ENCODE results near the gene EPHB3. TPM values are rescaled to one million over a fixed set of nuclear protein-coding genes. Genes with fewer than 3 reads are reported as not detected.

Gene EPHB3
- total and polyA plus RNA-seq, 5 donors from 2014 or later = not detected

- H3K4me3 ChIP-seq (ENCODE audit: low read depth, low read length) = no peak overlapping the region
- H3K9me3 ChIP-seq (ENCODE audit: control insufficient read depth in 2 of 2, low read length in 2 of 2) = no peaks in the 10 kb centered on the region
- Mint-ChIP-seq H3K4me1 (peaks cover 0 to 7% (median 3%) of the 10 kb centered on the region in 4 donors), H3K36me3 (no peaks in the 10 kb centered on the region), H3K27ac (no peak overlapping the region), H3K4me3 (no peak overlapping the region), H3K27me3 (peaks cover 17% of the 10 kb centered on the region), H3K9me3 (peaks cover 0 to 2% (median 0%) of the 10 kb centered on the region in 7 donors)
- peaks cover 7% of the 10 kb centered on the region for H3K27me3 ChIP-seq (ENCODE audit: control insufficient read depth, insufficient read depth, low read length)
- ATAC-seq (ENCODE audit: low read depth in 2 of 2) (no peak), DNase-seq (no peak)
- H3K4me1 ChIP-seq (ENCODE audit: control insufficient read depth, insufficient read depth, low read length, poor library complexity, severe bottlenecking) = no peaks in the 10 kb centered on the region
- H3K27ac ChIP-seq (ENCODE audit: insufficient read depth, low read length, poor library complexity, severe bottlenecking) = no peak overlapping the region
- no peaks in the 10 kb centered on the region for H3K36me3 ChIP-seq (ENCODE audit: control insufficient read depth, insufficient read depth, low read length)
Measured at GRCh38 chr3:184586851-184587250, 25.3 kb downstream of the EPHB3 start.

DNA sequence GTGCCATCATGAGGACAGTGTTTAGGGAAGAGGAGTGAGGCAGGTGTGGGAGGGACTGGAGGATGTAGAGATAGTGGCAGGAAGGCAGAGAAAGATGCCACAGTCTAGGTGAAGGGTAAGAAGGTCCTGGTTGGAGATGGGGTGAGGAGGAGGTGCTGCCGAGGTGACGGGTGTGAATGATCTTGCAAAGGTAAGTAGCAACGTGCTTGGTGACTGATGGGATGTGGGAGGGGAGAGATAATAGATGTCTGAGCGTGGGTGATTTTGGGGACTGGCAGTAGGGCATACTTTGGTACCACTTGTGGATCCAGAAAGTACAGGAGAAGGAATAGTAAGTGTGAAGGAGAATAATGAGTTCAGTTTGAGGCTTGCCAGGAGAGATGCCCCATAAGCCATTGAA, 27.2 kb downstream of the EPHB3 start:
- no peak for ATAC-seq (ENCODE audit: low read depth in 2 of 2)
- H3K36me3 Mint-ChIP-seq = no peaks in the 10 kb centered on the region
- H3K27ac ChIP-seq (ENCODE audit: insufficient read depth, low read length, poor library complexity, severe bottlenecking) = no peak overlapping the region

DNA sequence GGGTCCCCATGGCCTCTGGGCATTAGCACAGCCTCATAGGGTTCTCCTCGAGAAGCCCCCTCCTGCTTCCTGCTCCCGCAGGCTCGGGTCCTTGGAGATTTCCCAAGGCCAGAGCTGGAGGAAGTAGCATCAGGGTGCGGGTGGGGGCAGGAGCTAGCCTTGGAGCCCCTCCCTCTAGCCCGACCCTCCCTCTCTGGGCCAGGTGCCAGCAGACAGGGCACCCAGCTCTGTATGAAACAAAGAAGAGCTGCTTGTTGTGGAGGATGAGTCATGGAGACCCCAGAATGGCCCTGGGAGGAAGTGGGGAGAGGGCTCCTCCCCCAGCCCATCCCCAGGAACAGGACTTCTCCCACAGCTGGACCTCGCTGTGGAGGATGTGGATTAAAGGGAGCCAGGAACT, 29.2 kb downstream of the EPHB3 start:
- Mint-ChIP-seq H3K36me3 (no peaks in the 10 kb centered on the region), H3K27me3 (peaks cover 7% of the 10 kb centered on the region), H3K4me1 (no peaks in the 10 kb centered on the region), H3K4me3 (no peak overlapping the region), H3K9me3 (no peaks in the 10 kb centered on the region), H3K27ac (no peak overlapping the region)
- Histone ChIP-seq H3K27ac (ENCODE audit: insufficient read depth, low read length, poor library complexity, severe bottlenecking) (no peak overlapping the region), H3K4me3 (ENCODE audit: low read depth, low read length) (no peak overlapping the region), H3K27me3 (ENCODE audit: control insufficient read depth, insufficient read depth, low read length) (peaks cover 7% of the 10 kb centered on the region), H3K4me1 (ENCODE audit: control insufficient read depth, insufficient read depth, low read length, poor library complexity, severe bottlenecking) (no peaks in the 10 kb centered on the region), H3K9me3 (ENCODE audit: control insufficient read depth in 2 of 2, low read length in 2 of 2) (no peaks in the 10 kb centered on the region), H3K36me3 (ENCODE audit: control insufficient read depth, insufficient read depth, low read length) (no peaks in the 10 kb centered on the region)
- ATAC-seq (ENCODE audit: low read depth in 2 of 2) (no peak), DNase-seq (no peak)

More for the DNA sequence above, 27.2 kb downstream of the EPHB3 start:
- H3K27ac Mint-ChIP-seq = no peak overlapping the region
- H3K4me3 Mint-ChIP-seq = no peak overlapping the region
- no peak for DNase-seq
- Histone ChIP-seq H3K4me1 (ENCODE audit: control insufficient read depth, insufficient read depth, low read length, poor library complexity, severe bottlenecking) (no peaks in the 10 kb centered on the region), H3K4me3 (ENCODE audit: low read depth, low read length) (no peak overlapping the region), H3K9me3 (ENCODE audit: control insufficient read depth in 2 of 2, low read length in 2 of 2) (no peaks in the 10 kb centered on the region), H3K36me3 (ENCODE audit: control insufficient read depth, insufficient read depth, low read length) (no peaks in the 10 kb centered on the region), H3K27me3 (ENCODE audit: control insufficient read depth, insufficient read depth, low read length) (peaks cover 7% of the 10 kb centered on the region)
- H3K27me3 Mint-ChIP-seq = peaks cover 12% of the 10 kb centered on the region
- H3K9me3 Mint-ChIP-seq = peaks cover 0 to 2% (median 0%) of the 10 kb centered on the region in 7 donors
- no peaks in the 10 kb centered on the region for H3K4me1 Mint-ChIP-seq

- Histone ChIP-seq H3K36me3 (ENCODE audit: control insufficient read depth, insufficient read depth, low read length) (no peaks in the 10 kb centered on the region), H3K9me3 (ENCODE audit: control insufficient read depth in 2 of 2, low read length in 2 of 2) (no peaks in the 10 kb centered on the region), H3K4me1 (ENCODE audit: control insufficient read depth, insufficient read depth, low read length, poor library complexity, severe bottlenecking) (no peaks in the 10 kb centered on the region), H3K27ac (ENCODE audit: insufficient read depth, low read length, poor library complexity, severe bottlenecking) (no peak overlapping the region), H3K4me3 (ENCODE audit: low read depth, low read length) (no peak overlapping the region), H3K27me3 (ENCODE audit: control insufficient read depth, insufficient read depth, low read length) (peaks cover 7% of the 10 kb centered on the region)
- no peak for ATAC-seq (ENCODE audit: low read depth in 2 of 2)
- no peak for DNase-seq
- no peak overlapping the region for H3K4me3 Mint-ChIP-seq
- H3K36me3 Mint-ChIP-seq = no peaks in the 10 kb centered on the region
- peaks cover 5% of the 10 kb centered on the region for H3K27me3 Mint-ChIP-seq
- H3K9me3 Mint-ChIP-seq = no peaks in the 10 kb centered on the region
- H3K4me1 Mint-ChIP-seq = no peaks in the 10 kb centered on the region
- H3K27ac Mint-ChIP-seq = no peak overlapping the region
Measured at GRCh38 chr3:184591789-184592188, 30.2 kb downstream of the EPHB3 start.

DNA sequence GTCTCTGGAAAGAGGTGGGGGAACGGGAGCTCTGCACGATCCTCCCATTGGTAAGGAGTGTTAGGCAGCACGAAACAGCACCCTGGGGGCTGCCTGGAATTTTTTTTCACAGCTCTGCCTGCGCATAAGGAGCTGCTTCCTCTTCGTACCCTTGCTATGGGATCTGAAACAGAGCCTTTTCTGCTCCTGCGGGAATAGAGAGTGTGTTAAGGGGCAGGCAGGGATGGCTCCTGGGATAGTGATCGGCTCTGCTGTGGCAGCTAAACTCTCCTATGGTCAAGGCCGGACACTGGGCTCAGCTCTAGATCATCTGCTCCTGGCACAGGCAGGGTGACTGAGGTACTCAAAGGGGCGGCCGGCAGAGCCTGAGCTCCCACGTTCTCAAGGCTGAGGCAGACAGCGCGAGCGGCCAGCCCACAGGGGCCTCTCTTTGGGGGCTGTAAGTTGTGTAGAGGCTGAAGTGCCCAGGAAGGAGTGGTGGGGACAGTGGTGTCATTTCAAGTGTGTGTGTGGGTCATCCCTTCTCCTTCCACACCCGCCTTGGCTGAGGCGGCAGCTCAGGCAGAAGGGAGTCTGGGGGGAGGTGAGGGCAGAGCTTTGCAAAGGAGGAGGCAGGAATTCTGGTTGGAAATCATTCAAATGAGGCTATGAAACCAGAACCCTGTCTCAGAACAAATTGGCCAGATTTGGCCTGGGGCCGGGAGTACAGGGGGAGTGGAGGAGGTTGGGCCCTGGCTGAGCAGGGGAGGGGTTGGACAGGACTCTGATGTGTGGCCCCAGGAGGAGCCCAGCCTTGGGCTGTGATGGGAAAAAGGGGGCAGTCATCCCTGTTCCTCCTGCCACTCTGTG, 31.0 kb downstream of the EPHB3 start:
- Histone ChIP-seq H3K9me3 (ENCODE audit: control insufficient read depth in 2 of 2, low read length in 2 of 2) (no peaks in the 10 kb centered on the region), H3K27me3 (ENCODE audit: control insufficient read depth, insufficient read depth, low read length) (peaks cover 7% of the 10 kb centered on the region), H3K27ac (ENCODE audit: insufficient read depth, low read length, poor library complexity, severe bottlenecking) (no peak overlapping the region), H3K4me1 (ENCODE audit: control insufficient read depth, insufficient read depth, low read length, poor library complexity, severe bottlenecking) (no peaks in the 10 kb centered on the region), H3K4me3 (ENCODE audit: low read depth, low read length) (no peak overlapping the region), H3K36me3 (ENCODE audit: control insufficient read depth, insufficient read depth, low read length) (no peaks in the 10 kb centered on the region)
- no peak for DNase-seq
- Mint-ChIP-seq H3K27ac (no peak overlapping the region), H3K9me3 (no peaks in the 10 kb centered on the region), H3K4me3 (no peak overlapping the region), H3K27me3 (peaks cover 5% of the 10 kb centered on the region), H3K36me3 (no peaks in the 10 kb centered on the region), H3K4me1 (no peaks in the 10 kb centered on the region)
- no peak for ATAC-seq (ENCODE audit: low read depth in 2 of 2)

DNA sequence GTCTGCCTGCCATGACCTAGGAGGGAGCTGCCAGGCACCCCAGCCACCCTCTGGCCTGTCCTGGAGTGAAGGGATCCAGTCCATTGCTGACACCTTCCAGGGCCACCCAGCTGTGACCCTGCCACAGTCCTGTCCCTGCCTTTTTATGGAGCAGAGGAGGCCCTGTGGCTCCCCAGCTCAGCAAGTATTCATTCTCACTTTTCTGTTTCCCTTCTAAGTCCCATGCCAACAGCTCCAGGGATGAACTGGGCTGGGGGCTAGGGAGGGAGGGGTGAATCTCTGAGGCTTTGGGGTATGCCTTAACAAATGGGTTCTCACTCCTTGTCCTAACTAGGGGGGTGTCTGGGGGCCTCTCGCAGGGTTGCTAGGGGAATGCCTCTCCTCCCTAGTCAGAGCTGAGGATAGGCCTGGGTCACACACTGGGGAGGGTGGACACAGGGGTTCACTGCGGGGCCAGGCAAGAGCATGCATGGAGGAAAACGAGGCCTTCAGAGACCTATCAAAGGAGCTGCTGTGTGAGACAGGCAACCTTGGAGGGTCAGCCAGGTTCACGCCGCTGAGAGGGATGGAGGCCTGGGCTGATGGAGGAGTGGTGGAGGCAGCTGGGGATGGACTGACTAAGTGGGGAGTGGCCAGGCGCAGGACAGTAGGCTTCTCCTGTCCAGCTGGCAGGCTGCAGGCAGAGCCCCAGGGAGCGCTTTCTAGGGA, 31.8 kb downstream of the EPHB3 start:
- peaks cover 5% of the 10 kb centered on the region for H3K27me3 Mint-ChIP-seq
- DNase-seq (no peak), ATAC-seq (ENCODE audit: low read depth in 2 of 2) (no peak)
- no peaks in the 10 kb centered on the region for H3K4me1 Mint-ChIP-seq
- no peaks in the 10 kb centered on the region for H3K9me3 ChIP-seq (ENCODE audit: control insufficient read depth in 2 of 2, low read length in 2 of 2)
- H3K9me3 Mint-ChIP-seq = no peaks in the 10 kb centered on the region
- no peak overlapping the region for H3K4me3 Mint-ChIP-seq
- H3K27ac ChIP-seq (ENCODE audit: insufficient read depth, low read length, poor library complexity, severe bottlenecking) = no peak overlapping the region
- H3K36me3 ChIP-seq (ENCODE audit: control insufficient read depth, insufficient read depth, low read length) = no peaks in the 10 kb centered on the region
- H3K4me3 ChIP-seq (ENCODE audit: low read depth, low read length) = no peak overlapping the region
- no peaks in the 10 kb centered on the region for H3K4me1 ChIP-seq (ENCODE audit: control insufficient read depth, insufficient read depth, low read length, poor library complexity, severe bottlenecking)
- H3K27ac Mint-ChIP-seq = no peak overlapping the region
- peaks cover 3% of the 10 kb centered on the region for H3K27me3 ChIP-seq (ENCODE audit: control insufficient read depth, insufficient read depth, low read length)
- no peaks in the 10 kb centered on the region for H3K36me3 Mint-ChIP-seq

GRCh38 chr3:184593928-184594303, 32.3 kb downstream of the EPHB3 start:
- H3K9me3 Mint-ChIP-seq = no peaks in the 10 kb centered on the region
- Histone ChIP-seq H3K9me3 (ENCODE audit: control insufficient read depth in 2 of 2, low read length in 2 of 2) (no peaks in the 10 kb centered on the region), H3K4me3 (ENCODE audit: low read depth, low read length) (no peak overlapping the region), H3K27me3 (ENCODE audit: control insufficient read depth, insufficient read depth, low read length) (peaks cover under 1% of the 10 kb centered on the region), H3K27ac (ENCODE audit: insufficient read depth, low read length, poor library complexity, severe bottlenecking) (no peak overlapping the region), H3K36me3 (ENCODE audit: control insufficient read depth, insufficient read depth, low read length) (no peaks in the 10 kb centered on the region), H3K4me1 (ENCODE audit: control insufficient read depth, insufficient read depth, low read length, poor library complexity, severe bottlenecking) (no peaks in the 10 kb centered on the region)
- no peak overlapping the region for H3K4me3 Mint-ChIP-seq
- H3K4me1 Mint-ChIP-seq = no peaks in the 10 kb centered on the region
- H3K27me3 Mint-ChIP-seq = peaks cover 9% of the 10 kb centered on the region
- ATAC-seq (ENCODE audit: low read depth in 2 of 2) = no peak
- H3K36me3 Mint-ChIP-seq = no peaks in the 10 kb centered on the region
- DNase-seq = no peak
- H3K27ac Mint-ChIP-seq = no peak overlapping the region

Measured in CD4-positive, CD25-positive, alpha-beta regulatory T cell (primary cell).